ENCODE results near the gene PTMA.
"Not testable (repeated sequence)": the region's sequence is repeated elsewhere in the genome, so short reads cannot be mapped to it uniquely, and the experiment has no call there.

PTMA gene

GRCh38 chr2:231727621-231728020, 19.3 kb downstream of the PTMA start:
- no peaks in the 10 kb centered on the region for H3K36me3 ChIP-seq (ENCODE audit: control insufficient read depth, insufficient read depth, low read length)

GRCh38 chr2:231732604-231733003, 24.3 kb downstream of the PTMA start:
- Histone ChIP-seq H3K27me3 (ENCODE audit: control insufficient read depth, insufficient read depth, low read length) (no peaks in the 10 kb centered on the region), H3K9me3 (ENCODE audit: control insufficient read depth, insufficient read depth, low read length) (no peaks in the 10 kb centered on the region), H3K4me3 (ENCODE audit: low read depth, low read length) (no peak overlapping the region), H3K4me1 (ENCODE audit: control insufficient read depth, insufficient read depth, low read length) (no peaks in the 10 kb centered on the region), H3K36me3 (ENCODE audit: control insufficient read depth, insufficient read depth, low read length) (peaks cover 3% of the 10 kb centered on the region), H3K9ac (ENCODE audit: low read depth, low read length) (no peak overlapping the region)

More at GRCh38 chr2:231727621-231728020, 19.3 kb downstream of the PTMA start:
- no peaks in the 10 kb centered on the region for H3K4me1 ChIP-seq (ENCODE audit: control insufficient read depth, insufficient read depth, low read length)
- no peaks in the 10 kb centered on the region for H3K9me3 ChIP-seq (ENCODE audit: control insufficient read depth, insufficient read depth, low read length)
- H3K4me3 ChIP-seq (ENCODE audit: low read depth, low read length), result no peak overlapping the region
- no peak overlapping the region for H3K9ac ChIP-seq (ENCODE audit: low read depth, low read length)
- H3K27me3 ChIP-seq (ENCODE audit: control insufficient read depth, insufficient read depth, low read length), result no peaks in the 10 kb centered on the region

- H3K9ac ChIP-seq (ENCODE audit: low read depth, low read length), result no peak overlapping the region
- H3K4me1 ChIP-seq (ENCODE audit: control insufficient read depth, insufficient read depth, low read length), result no peaks in the 10 kb centered on the region
- H3K4me3 ChIP-seq (ENCODE audit: low read depth, low read length), result no peak overlapping the region
- no peaks in the 10 kb centered on the region for H3K27me3 ChIP-seq (ENCODE audit: control insufficient read depth, insufficient read depth, low read length)
- H3K36me3 ChIP-seq (ENCODE audit: control insufficient read depth, insufficient read depth, low read length), result peaks cover 3% of the 10 kb centered on the region
- H3K9me3 ChIP-seq (ENCODE audit: control insufficient read depth, insufficient read depth, low read length), result no peaks in the 10 kb centered on the region
Measured at GRCh38 chr2:231737761-231738160, 29.4 kb downstream of the PTMA start.

GRCh38 chr2:231743376-231744116, 35.2 kb downstream of the PTMA start:
- H3K4me3 ChIP-seq (ENCODE audit: low read depth, low read length), result no peak overlapping the region

GRCh38 chr2:231745303-231746038, 37.1 kb downstream of the PTMA start:
- no peaks in the 10 kb centered on the region for H3K27me3 ChIP-seq (ENCODE audit: control insufficient read depth, insufficient read depth, low read length)
- no peak overlapping the region for H3K9ac ChIP-seq (ENCODE audit: low read depth, low read length)
- peaks cover 13% of the 10 kb centered on the region for H3K4me1 ChIP-seq (ENCODE audit: control insufficient read depth, insufficient read depth, low read length)
- H3K9me3 ChIP-seq (ENCODE audit: control insufficient read depth, insufficient read depth, low read length), result no peaks in the 10 kb centered on the region
- H3K36me3 ChIP-seq (ENCODE audit: control insufficient read depth, insufficient read depth, low read length), result no peaks in the 10 kb centered on the region
- no peak overlapping the region for H3K4me3 ChIP-seq (ENCODE audit: low read depth, low read length)

More at GRCh38 chr2:231743376-231744116, 35.2 kb downstream of the PTMA start:
- H3K9ac ChIP-seq (ENCODE audit: low read depth, low read length), result no peak overlapping the region
- H3K27me3 ChIP-seq (ENCODE audit: control insufficient read depth, insufficient read depth, low read length), result no peaks in the 10 kb centered on the region
- peaks cover 13% of the 10 kb centered on the region for H3K4me1 ChIP-seq (ENCODE audit: control insufficient read depth, insufficient read depth, low read length)
- no peaks in the 10 kb centered on the region for H3K9me3 ChIP-seq (ENCODE audit: control insufficient read depth, insufficient read depth, low read length)
- H3K36me3 ChIP-seq (ENCODE audit: control insufficient read depth, insufficient read depth, low read length), result no peaks in the 10 kb centered on the region

GRCh38 chr2:231748153-231748896, 40.0 kb downstream of the PTMA start:
- peaks cover 13% of the 10 kb centered on the region for H3K4me1 ChIP-seq (ENCODE audit: control insufficient read depth, insufficient read depth, low read length)
- not testable (repeated sequence) for H3K9me3 ChIP-seq (ENCODE audit: control insufficient read depth, insufficient read depth, low read length); H3K9ac ChIP-seq (ENCODE audit: low read depth, low read length); H3K36me3 ChIP-seq (ENCODE audit: control insufficient read depth, insufficient read depth, low read length); H3K27me3 ChIP-seq (ENCODE audit: control insufficient read depth, insufficient read depth, low read length); H3K4me3 ChIP-seq (ENCODE audit: low read depth, low read length)

- peaks cover 10% of the 10 kb centered on the region for H3K4me1 ChIP-seq (ENCODE audit: control insufficient read depth, insufficient read depth, low read length)
- H3K9me3 ChIP-seq (ENCODE audit: control insufficient read depth, insufficient read depth, low read length); H3K27me3 ChIP-seq (ENCODE audit: control insufficient read depth, insufficient read depth, low read length); H3K9ac ChIP-seq (ENCODE audit: low read depth, low read length); H3K4me3 ChIP-seq (ENCODE audit: low read depth, low read length); H3K36me3 ChIP-seq (ENCODE audit: control insufficient read depth, insufficient read depth, low read length): not testable (repeated sequence)
Measured at GRCh38 chr2:231749016-231749415, 40.7 kb downstream of the PTMA start.

- Histone ChIP-seq H3K4me3 (ENCODE audit: low read depth, low read length) (no peak overlapping the region), H3K27me3 (ENCODE audit: control insufficient read depth, insufficient read depth, low read length) (no peaks in the 10 kb centered on the region), H3K4me1 (ENCODE audit: control insufficient read depth, insufficient read depth, low read length) (no peaks in the 10 kb centered on the region), H3K9me3 (ENCODE audit: control insufficient read depth, insufficient read depth, low read length) (no peaks in the 10 kb centered on the region), H3K9ac (ENCODE audit: low read depth, low read length) (no peak overlapping the region), H3K36me3 (ENCODE audit: control insufficient read depth, insufficient read depth, low read length) (peaks cover 2% of the 10 kb centered on the region)
Measured at GRCh38 chr2:231751042-231751815, 42.9 kb downstream of the PTMA start.

- H3K9me3 ChIP-seq (ENCODE audit: control insufficient read depth, insufficient read depth, low read length), result no peaks in the 10 kb centered on the region
- peaks cover 2% of the 10 kb centered on the region for H3K36me3 ChIP-seq (ENCODE audit: control insufficient read depth, insufficient read depth, low read length)
- H3K9ac ChIP-seq (ENCODE audit: low read depth, low read length), result no peak overlapping the region
- no peak overlapping the region for H3K4me3 ChIP-seq (ENCODE audit: low read depth, low read length)
- no peaks in the 10 kb centered on the region for H3K27me3 ChIP-seq (ENCODE audit: control insufficient read depth, insufficient read depth, low read length)
- no peaks in the 10 kb centered on the region for H3K4me1 ChIP-seq (ENCODE audit: control insufficient read depth, insufficient read depth, low read length)
Measured at GRCh38 chr2:231752061-231752460, 43.7 kb downstream of the PTMA start.

GRCh38 chr2:231761735-231762134, 53.4 kb downstream of the PTMA start:
- Histone ChIP-seq H3K9ac (ENCODE audit: low read depth, low read length) (no peak overlapping the region), H3K27me3 (ENCODE audit: control insufficient read depth, insufficient read depth, low read length) (no peaks in the 10 kb centered on the region), H3K36me3 (ENCODE audit: control insufficient read depth, insufficient read depth, low read length) (no peaks in the 10 kb centered on the region), H3K9me3 (ENCODE audit: control insufficient read depth, insufficient read depth, low read length) (no peaks in the 10 kb centered on the region), H3K4me1 (ENCODE audit: control insufficient read depth, insufficient read depth, low read length) (peaks cover 3% of the 10 kb centered on the region), H3K4me3 (ENCODE audit: low read depth, low read length) (no peak overlapping the region)
